OCI-LY1 (cell line): ENCODE data around the gene HNRNPD.
"Not testable (repeated sequence)": the region's sequence is repeated elsewhere in the genome, so short reads cannot be mapped to it uniquely, and the experiment has no call there.

Source experiments
- H2AFZ ChIP-seq: fragments of 200-600 bp; sonication (generic), shearing (Covaris generic); 2 replicates; pipeline ENCODE4 v1.6.0; 2014; ENCODE audit warnings: antibody characterized with exemption, mild to moderate bottlenecking, low read length
- H3F3A ChIP-seq: fragments of 200-600 bp; sonication (generic), shearing (Covaris generic); 2 replicates; pipeline ENCODE4 v1.6.0; 2014; ENCODE audit warnings: mild to moderate bottlenecking, antibody characterized with exemption, low read length, moderate library complexity; ENCODE audit not compliant: insufficient read depth
- H3K27ac ChIP-seq: fragments of 200-600 bp; sonication (generic); 2 replicates; pipeline ENCODE4 v1.5.1; 2014; ENCODE audit warnings: low read length, mixed run types, mild to moderate bottlenecking, low read depth; ENCODE audit not compliant: poor library complexity, severe bottlenecking
- H3K27me3 ChIP-seq: fragments of 200-600 bp; sonication (generic); 2 replicates; pipeline ENCODE4 v1.6.0; 2014; ENCODE audit warnings: antibody characterized with exemption, mild to moderate bottlenecking, low read length, moderate library complexity; ENCODE audit not compliant: insufficient read depth
- H3K36me3 ChIP-seq: fragments of 200-600 bp; sonication (generic); 2 replicates; pipeline ENCODE4 v1.6.1; 2014; ENCODE audit warnings: mild to moderate bottlenecking, antibody characterized with exemption, low read length, moderate library complexity, mixed read lengths; ENCODE audit not compliant: insufficient read depth
- H3K4me1 ChIP-seq: fragments of 200-600 bp; sonication (generic); 2 replicates; pipeline ENCODE4 v1.5.1; 2014; ENCODE audit warnings: mild to moderate bottlenecking, low read length, moderate library complexity; ENCODE audit not compliant: insufficient read depth, severe bottlenecking
- H3K4me2 ChIP-seq: fragments of 200-600 bp; sonication (generic), shearing (Covaris generic); 2 replicates; pipeline ENCODE4 v1.6.1; 2014; ENCODE audit warnings: low read length
- H3K4me3 ChIP-seq: fragments of 200-600 bp; sonication (generic); 2 replicates; pipeline ENCODE4 v1.5.1; 2014; ENCODE audit warnings: low read length, low read depth, mild to moderate bottlenecking, mixed read lengths; ENCODE audit not compliant: poor library complexity, severe bottlenecking
- H3K79me2 ChIP-seq: fragments of 200-600 bp; shearing (Covaris generic); 2 replicates; pipeline ENCODE4 v1.6.1; 2016; ENCODE audit warnings: mixed run types, low read length, mixed read lengths; ENCODE audit not compliant: insufficient read depth
- H3K9ac ChIP-seq: fragments of 200-600 bp; sonication (generic), shearing (Covaris generic); 2 replicates; pipeline ENCODE4 v1.6.1; 2014; ENCODE audit warnings: mild to moderate bottlenecking, low read length, mixed read lengths
- H3K9me2 ChIP-seq: fragments of 200-600 bp; sonication (generic), shearing (Covaris generic); 2 replicates; pipeline ENCODE4 v1.6.1; 2014; ENCODE audit warnings: low read depth, mild to moderate bottlenecking, low read length, mixed read lengths
- H3K9me3 ChIP-seq: fragments of 200-600 bp; shearing (Covaris generic); 2 replicates; pipeline ENCODE4 v1.6.1; 2014; ENCODE audit warnings: low read length, mixed read lengths
- H4K20me1 ChIP-seq: fragments of 200-600 bp; sonication (generic), shearing (Covaris generic); 2 replicates; pipeline ENCODE4 v1.6.0; 2016; ENCODE audit warnings: mild to moderate bottlenecking, low read length; ENCODE audit not compliant: insufficient read depth
- CTCF ChIP-seq: fragments of 200-600 bp; sonication (generic), shearing (Covaris generic); IDR thresholded peaks from 2 replicates; pipeline ENCODE4 v1.5.1; 2017; ENCODE audit warnings: mild to moderate bottlenecking, antibody characterized with exemption, low read length, moderate library complexity, mixed read lengths
- EZH2 ChIP-seq: fragments of 200-600 bp; sonication (generic), shearing (Covaris generic); IDR thresholded peaks from 2 replicates; pipeline ENCODE4 v1.8.0; 2017; ENCODE audit warnings: borderline replicate concordance, mixed run types, mild to moderate bottlenecking, antibody characterized with exemption, low read length, moderate library complexity, mixed read lengths

HNRNPD gene

GRCh38 chr4:82367438-82368097 lies 6.2 kb downstream of the HNRNPD start:
- TF ChIP-seq CTCF (no peak), EZH2 (no peak)
- no peaks in the 10 kb centered on the region for H3K9me3 ChIP-seq
- H4K20me1 ChIP-seq, result peaks cover 22% of the 10 kb centered on the region; the same call in 1 of the 2 replicates
- no peak overlapping the region for H2AFZ ChIP-seq
- H3K4me2 ChIP-seq, result peak overlapping the region; percentile 93; the same call in 1 of the 2 replicates
- H3K79me2 ChIP-seq, result peaks cover 100% of the 10 kb centered on the region
- peaks cover 85% of the 10 kb centered on the region for H3K4me1 ChIP-seq
- peaks cover 92% of the 10 kb centered on the region for H3K36me3 ChIP-seq
- H3K4me3 ChIP-seq, result peak overlapping the region; percentile 21
- no peaks in the 10 kb centered on the region for H3F3A ChIP-seq
- H3K9me2 ChIP-seq, result no peaks in the 10 kb centered on the region
- H3K27me3 ChIP-seq, result no peaks in the 10 kb centered on the region
- no peak overlapping the region for H3K27ac ChIP-seq
- no peak overlapping the region for H3K9ac ChIP-seq

DNA sequence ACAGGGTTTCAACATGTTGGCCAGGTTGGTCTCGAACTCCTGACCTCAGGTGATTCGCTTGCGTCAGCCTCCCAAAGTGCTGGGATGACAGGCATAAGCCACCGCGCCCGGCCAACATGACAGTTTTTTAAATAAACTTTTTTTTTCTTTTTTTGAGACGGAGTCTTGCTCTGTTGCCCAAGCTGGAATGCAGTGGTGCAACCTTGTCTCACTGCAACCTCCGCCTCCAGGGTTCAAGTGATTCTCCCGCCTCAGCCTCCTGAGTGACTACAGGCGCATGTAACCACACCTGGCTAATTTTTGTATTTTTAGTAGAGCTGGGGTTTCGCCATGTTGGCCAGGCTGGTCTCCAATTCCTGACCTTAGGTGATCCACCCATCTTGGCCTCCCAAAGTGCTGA lies 7.4 kb downstream of the HNRNPD start:
- H3F3A ChIP-seq, H3K9me2 ChIP-seq, H3K27ac ChIP-seq, H3K9me3 ChIP-seq, H2AFZ ChIP-seq, H3K9ac ChIP-seq, H3K4me3 ChIP-seq, H3K4me2 ChIP-seq, H3K27me3 ChIP-seq: not testable (repeated sequence)
- H3K79me2 ChIP-seq, result peaks cover 100% of the 10 kb centered on the region
- peaks cover 27% of the 10 kb centered on the region; the same call in 1 of the 2 replicates for H4K20me1 ChIP-seq
- peaks cover 92% of the 10 kb centered on the region for H3K36me3 ChIP-seq
- peaks cover 96% of the 10 kb centered on the region for H3K4me1 ChIP-seq

- Histone ChIP-seq H3K4me1 (peaks cover 76% of the 10 kb centered on the region), H3F3A (peaks cover 8% of the 10 kb centered on the region; the same call in 1 of the 2 replicates), H4K20me1 (peaks cover 29% of the 10 kb centered on the region), H2AFZ (no peak overlapping the region), H3K36me3 (peaks cover 89% of the 10 kb centered on the region), H3K4me2 (peak overlapping the region; percentile 4; the same call in 1 of the 2 replicates), H3K4me3 (peak overlapping the region; percentile 7), H3K9me2 (no peaks in the 10 kb centered on the region), H3K9ac (no peak overlapping the region), H3K27ac (no peak overlapping the region), H3K9me3 (no peaks in the 10 kb centered on the region), H3K27me3 (no peaks in the 10 kb centered on the region), H3K79me2 (peaks cover 100% of the 10 kb centered on the region)
- TF ChIP-seq EZH2, result no peak
- no peak for TF ChIP-seq CTCF
These were observed 9.8 kb downstream of the HNRNPD start for GRCh38 chr4:82363896-82364487.
